ENCODE data around the gene FBXW7. TPM values are rescaled to one million over a fixed set of nuclear protein-coding genes. Genes with fewer than 3 reads are reported as not detected.

The FBXW7 gene
- total and polyA plus RNA-seq, 5 donors = 14.8 to 52.2 (median 47.3) TPM

DNA sequence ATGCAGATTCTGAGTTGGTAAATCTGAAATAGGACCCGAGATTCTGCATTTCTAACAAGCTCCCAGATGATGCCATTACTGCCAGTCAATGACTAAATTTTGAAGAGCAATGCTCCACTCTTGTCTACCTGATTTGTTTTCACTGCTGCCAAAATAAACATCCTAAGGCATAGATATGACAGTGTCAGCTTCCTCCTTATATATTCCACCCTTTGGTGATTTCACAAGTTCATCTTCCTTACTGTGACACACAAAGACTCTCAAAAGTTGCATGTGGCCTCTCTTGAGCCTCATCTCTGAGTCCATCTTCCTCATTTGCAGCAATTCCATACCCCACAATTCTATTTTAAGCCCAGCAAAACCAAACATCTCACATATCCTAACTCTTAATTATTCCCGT lies 110.9 kb downstream of the FBXW7 start:
- intact Hi-C loops (cut with DNase I) = no loop called here
- Histone ChIP-seq H3K9me3 (ENCODE audit: control insufficient read depth, low read length) (no peaks in the 10 kb centered on the region), H3K4me3 (ENCODE audit: low read length) (no peak overlapping the region)

DNA sequence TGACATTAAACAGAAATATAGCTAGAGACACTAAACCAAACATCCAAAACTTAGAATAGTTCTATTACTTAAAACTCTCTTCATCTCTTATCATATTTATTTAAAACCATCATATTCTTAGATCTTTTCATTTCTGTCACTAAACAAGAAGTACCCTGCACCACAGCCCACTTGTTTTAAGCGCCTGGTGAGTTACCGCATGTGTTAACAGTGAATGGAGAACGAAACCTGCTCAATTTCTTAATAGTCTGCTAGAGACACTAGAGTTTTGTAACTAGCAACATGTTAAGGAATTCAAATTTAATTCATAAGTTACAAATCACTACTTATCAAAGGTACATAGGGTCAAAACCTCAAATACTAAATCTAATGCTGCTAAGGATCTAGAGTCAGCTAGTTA lies 111.5 kb downstream of the FBXW7 start:
- 93% methylated on average over 3 of the region's 3 CpGs for WGBS
- no peak overlapping the region for H3K27ac ChIP-seq (ENCODE audit: low read length)
- no peak overlapping the region for H3K4me3 ChIP-seq (ENCODE audit: low read length)
- H3K9me3 ChIP-seq (ENCODE audit: control insufficient read depth, low read length) = no peaks in the 10 kb centered on the region
- intact Hi-C loops (cut with DNase I) = no loop called here
- H3K4me1 ChIP-seq (ENCODE audit: control insufficient read depth, insufficient read depth, low read length) = no peaks in the 10 kb centered on the region
- no peak for ATAC-seq
- no peaks in the 10 kb centered on the region for H3K27me3 ChIP-seq (ENCODE audit: control insufficient read depth, insufficient read depth)
- DNase-seq = no peak

More for the DNA sequence above, 110.9 kb downstream of the FBXW7 start:
- ATAC-seq = peak in 1 of 2 donors; percentile 34
- Histone ChIP-seq H3K27ac (ENCODE audit: low read length) (no peak overlapping the region), H3K4me1 (ENCODE audit: control insufficient read depth, insufficient read depth, low read length) (no peaks in the 10 kb centered on the region), H3K27me3 (ENCODE audit: control insufficient read depth, insufficient read depth) (no peaks in the 10 kb centered on the region)
- no peak for DNase-seq
- WGBS = 76% methylated on average over 2 of the region's 2 CpGs

DNA sequence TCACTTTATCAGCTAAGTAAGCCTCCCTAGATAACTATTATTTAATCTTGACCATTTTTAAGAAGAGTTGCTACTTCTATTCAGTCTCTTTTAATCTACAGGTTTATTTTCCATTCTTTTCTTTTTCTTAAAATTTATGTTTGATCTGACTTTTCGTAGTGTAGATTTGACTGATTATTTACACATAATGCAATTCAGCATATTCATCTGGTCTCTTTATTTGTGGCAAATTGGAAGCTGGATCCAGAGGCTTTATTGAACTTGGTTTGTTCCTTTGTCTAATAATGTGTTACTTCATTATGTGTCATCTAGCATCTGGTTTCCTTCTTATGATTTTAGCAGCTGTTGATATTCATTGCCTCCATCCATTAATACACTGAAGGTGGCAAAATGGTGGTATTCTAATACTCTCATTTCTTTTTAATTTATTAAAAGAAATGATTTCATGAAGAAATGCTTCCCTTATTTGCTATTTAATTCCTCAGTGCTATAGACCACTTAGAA lies 113.0 kb downstream of the FBXW7 start:
- Histone ChIP-seq H3K27ac (ENCODE audit: low read length) (no peak overlapping the region), H3K4me1 (ENCODE audit: control insufficient read depth, insufficient read depth, low read length) (no peaks in the 10 kb centered on the region), H3K27me3 (ENCODE audit: control insufficient read depth, insufficient read depth) (no peaks in the 10 kb centered on the region), H3K9me3 (ENCODE audit: control insufficient read depth, low read length) (no peaks in the 10 kb centered on the region), H3K4me3 (ENCODE audit: low read length) (no peak overlapping the region)
- intact Hi-C loops (cut with DNase I) = no loop called here
- no peak for DNase-seq
- WGBS = 97% methylated on average over 1 of the region's 1 CpG
- no peak for ATAC-seq

DNA sequence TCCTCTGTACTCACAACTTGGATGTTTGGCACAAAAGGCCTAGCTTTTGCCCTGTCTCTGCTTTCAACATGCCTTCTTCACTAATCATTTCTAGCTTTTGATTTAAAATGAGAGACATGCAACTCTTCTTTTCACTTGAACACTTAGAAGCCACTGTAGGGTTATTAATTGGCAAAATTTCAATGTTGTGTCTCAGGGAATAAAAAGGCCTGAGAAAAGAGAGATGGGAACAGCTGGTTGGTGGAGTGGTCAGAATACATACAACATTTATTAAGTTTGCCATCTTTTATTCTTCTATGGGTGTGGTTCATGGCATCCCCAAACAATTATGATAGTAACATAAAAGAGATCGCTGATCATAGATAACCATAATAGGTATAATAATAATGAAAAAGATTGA lies 114.3 kb downstream of the FBXW7 start:
- Histone ChIP-seq H3K27me3 (ENCODE audit: control insufficient read depth, insufficient read depth) (no peaks in the 10 kb centered on the region), H3K4me3 (ENCODE audit: low read length) (no peak overlapping the region), H3K27ac (ENCODE audit: low read length) (no peak overlapping the region), H3K9me3 (ENCODE audit: control insufficient read depth, low read length) (no peaks in the 10 kb centered on the region), H3K4me1 (ENCODE audit: control insufficient read depth, insufficient read depth, low read length) (no peaks in the 10 kb centered on the region)
- no peak for DNase-seq
- whole genome bisulfite sequencing = 93% methylated on average over 1 of the region's 1 CpG
- ATAC-seq = no peak
- intact Hi-C loops (cut with DNase I) = no loop called here

DNA sequence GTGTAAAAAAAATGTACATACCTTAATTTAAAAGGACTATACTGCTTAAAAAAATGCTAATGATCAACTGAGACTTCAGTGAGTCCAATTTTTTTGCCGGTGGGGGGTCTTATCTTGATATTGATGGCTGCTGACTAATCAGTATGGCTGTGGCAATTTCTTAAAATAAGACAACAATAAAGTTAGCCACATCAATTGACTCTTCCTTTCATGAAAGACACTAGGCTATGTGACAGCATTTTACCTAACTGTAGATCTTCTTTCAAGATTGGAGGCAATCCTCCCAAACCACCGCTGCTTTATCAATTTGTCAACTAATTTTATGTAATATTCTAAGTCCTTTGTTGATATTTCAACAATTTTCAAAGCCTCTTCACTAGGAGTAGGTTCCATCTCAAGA lies 116.1 kb downstream of the FBXW7 start:
- 90% methylated on average over 2 of the region's 2 CpGs for WGBS
- ATAC-seq (no peak), DNase-seq (no peak)
- H3K4me3 ChIP-seq (ENCODE audit: low read length) = no peak overlapping the region
- H3K27me3 ChIP-seq (ENCODE audit: control insufficient read depth, insufficient read depth) = no peaks in the 10 kb centered on the region
- H3K27ac ChIP-seq (ENCODE audit: low read length) = no peak overlapping the region
- no peaks in the 10 kb centered on the region for H3K4me1 ChIP-seq (ENCODE audit: control insufficient read depth, insufficient read depth, low read length)
- intact Hi-C loops (cut with DNase I) = no loop called here
- no peaks in the 10 kb centered on the region for H3K9me3 ChIP-seq (ENCODE audit: control insufficient read depth, low read length)

DNA sequence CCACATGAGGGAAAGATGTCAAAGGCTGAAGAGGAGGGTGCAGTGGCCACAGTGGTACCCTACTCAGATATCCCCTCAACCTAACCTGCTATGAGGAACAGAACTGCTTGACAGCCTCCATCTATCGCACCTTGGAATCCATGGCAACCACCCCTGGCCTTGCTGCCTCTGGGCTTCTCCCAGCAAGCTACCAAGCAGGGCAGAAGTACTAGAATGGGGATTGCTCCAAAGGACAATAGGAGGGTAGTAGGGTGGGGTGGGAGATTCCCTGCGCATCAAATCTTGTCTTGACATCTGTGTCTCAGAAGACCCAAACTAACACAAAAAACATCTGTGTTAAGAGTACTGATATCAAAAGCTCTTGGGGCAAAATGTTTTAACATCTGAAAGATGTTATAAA lies 118.2 kb downstream of the FBXW7 start:
- H3K27me3 ChIP-seq (ENCODE audit: control insufficient read depth, insufficient read depth) = no peaks in the 10 kb centered on the region
- ATAC-seq = no peak
- H3K4me1 ChIP-seq (ENCODE audit: control insufficient read depth, insufficient read depth, low read length) = no peaks in the 10 kb centered on the region
- intact Hi-C loops (cut with DNase I) = no loop called here
- 100% methylated on average over 2 of the region's 2 CpGs for WGBS
- H3K27ac ChIP-seq (ENCODE audit: low read length) = no peak overlapping the region
- no peak for DNase-seq
- H3K4me3 ChIP-seq (ENCODE audit: low read length) = no peak overlapping the region
- no peaks in the 10 kb centered on the region for H3K9me3 ChIP-seq (ENCODE audit: control insufficient read depth, low read length)

DNA sequence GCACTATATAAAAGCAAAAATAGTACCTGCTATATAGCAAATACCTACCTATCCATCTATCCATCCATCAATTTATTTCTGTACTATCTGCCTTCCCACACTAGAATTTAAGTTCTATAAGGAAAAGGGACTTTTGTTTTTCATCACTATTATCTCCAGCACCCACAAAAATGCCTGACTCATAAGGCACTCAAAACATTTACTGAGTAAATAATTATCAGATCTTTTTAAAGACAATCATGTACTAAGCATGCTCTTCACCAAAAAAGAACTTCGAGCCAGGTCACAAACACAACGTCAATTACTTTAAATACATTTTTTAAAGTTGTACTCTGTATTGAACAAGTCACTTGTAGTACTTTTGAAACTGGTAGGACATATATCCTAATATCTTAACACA lies 119.9 kb downstream of the FBXW7 start:
- no peak overlapping the region for H3K27ac ChIP-seq (ENCODE audit: low read length)
- no peaks in the 10 kb centered on the region for H3K9me3 ChIP-seq (ENCODE audit: control insufficient read depth, low read length)
- DNase-seq = no peak
- no peak for ATAC-seq
- intact Hi-C loops (cut with DNase I) = no loop called here
- WGBS = 88% methylated on average over 2 of the region's 2 CpGs
- no peaks in the 10 kb centered on the region for H3K27me3 ChIP-seq (ENCODE audit: control insufficient read depth, insufficient read depth)
- no peak overlapping the region for H3K4me3 ChIP-seq (ENCODE audit: low read length)
- H3K4me1 ChIP-seq (ENCODE audit: control insufficient read depth, insufficient read depth, low read length) = no peaks in the 10 kb centered on the region

DNA sequence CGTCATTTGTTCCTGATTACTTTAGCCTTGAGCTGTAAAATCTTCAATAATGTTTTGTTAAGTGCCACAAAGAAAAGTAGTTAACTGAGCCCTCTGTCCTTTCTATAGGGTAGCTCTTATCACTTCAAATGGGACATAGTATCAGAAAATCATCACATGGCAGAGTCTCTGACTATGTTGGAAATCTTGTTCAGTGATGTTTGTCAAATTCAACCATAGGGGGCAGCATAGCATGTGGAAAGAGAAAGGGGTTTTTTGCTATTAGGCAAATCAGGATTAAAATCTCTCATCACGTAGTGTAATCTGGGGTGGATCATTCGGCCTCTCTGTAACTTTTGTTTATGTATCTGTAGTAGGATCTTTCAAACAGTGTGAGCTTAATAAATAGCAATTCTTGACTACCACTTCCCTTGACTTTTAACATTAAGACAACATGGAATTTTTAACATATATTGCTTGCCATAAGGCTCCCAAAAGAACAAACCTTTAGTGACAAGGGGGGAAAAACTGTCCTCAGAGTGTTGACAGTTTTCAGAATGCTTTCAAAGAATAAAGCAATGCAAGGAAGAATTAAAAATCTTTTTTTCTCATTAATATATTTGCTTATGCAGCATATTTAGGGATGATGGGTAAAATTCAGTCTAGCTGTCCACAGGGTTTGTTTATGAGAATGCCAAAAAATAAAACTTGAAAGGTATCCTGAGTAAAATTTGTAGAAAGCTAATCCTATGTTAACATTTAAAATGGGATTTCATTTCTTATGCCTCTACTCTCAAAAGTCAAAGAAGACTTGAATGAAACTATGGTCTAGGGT lies 127.2 kb downstream of the FBXW7 start:
- H3K4me3 ChIP-seq (ENCODE audit: low read length) = no peak overlapping the region
- ATAC-seq (no peak), DNase-seq (no peak)
- no peaks in the 10 kb centered on the region for H3K27me3 ChIP-seq (ENCODE audit: control insufficient read depth, insufficient read depth)
- H3K27ac ChIP-seq (ENCODE audit: low read length) = no peak overlapping the region
- H3K9me3 ChIP-seq (ENCODE audit: control insufficient read depth, low read length) = no peaks in the 10 kb centered on the region
- WGBS = 75% methylated on average over 3 of the region's 3 CpGs
- no peaks in the 10 kb centered on the region for H3K4me1 ChIP-seq (ENCODE audit: control insufficient read depth, insufficient read depth, low read length)
- intact Hi-C loops (cut with DNase I) = no loop called here

DNA sequence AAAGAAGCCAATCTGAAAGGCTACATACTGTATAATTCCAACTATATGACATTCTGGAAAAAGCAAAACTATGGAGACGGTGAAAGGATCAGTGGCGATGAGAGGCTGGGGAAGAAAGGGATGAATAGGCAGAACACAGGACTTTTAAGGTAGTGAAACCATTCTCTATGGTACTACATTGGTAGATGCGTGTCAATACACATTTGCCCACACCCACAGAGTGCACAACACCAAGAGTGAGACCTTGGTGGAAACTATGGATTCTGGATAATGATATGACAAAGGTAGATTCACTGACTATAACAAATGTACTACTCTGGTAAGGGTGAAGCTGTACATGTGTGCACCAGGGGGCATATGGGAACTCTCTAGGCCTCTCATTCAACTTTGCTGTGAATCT lies 134.5 kb downstream of the FBXW7 start:
- intact Hi-C loops (cut with DNase I) = no loop called here
- H3K27me3 ChIP-seq (ENCODE audit: control insufficient read depth, insufficient read depth) = no peaks in the 10 kb centered on the region
- ATAC-seq (no peak), DNase-seq (no peak)
- WGBS = 96% methylated on average over 3 of the region's 3 CpGs
- no peaks in the 10 kb centered on the region for H3K9me3 ChIP-seq (ENCODE audit: control insufficient read depth, low read length)
- no peak overlapping the region for H3K27ac ChIP-seq (ENCODE audit: low read length)
- no peaks in the 10 kb centered on the region for H3K4me1 ChIP-seq (ENCODE audit: control insufficient read depth, insufficient read depth, low read length)
- no peak overlapping the region for H3K4me3 ChIP-seq (ENCODE audit: low read length)

DNA sequence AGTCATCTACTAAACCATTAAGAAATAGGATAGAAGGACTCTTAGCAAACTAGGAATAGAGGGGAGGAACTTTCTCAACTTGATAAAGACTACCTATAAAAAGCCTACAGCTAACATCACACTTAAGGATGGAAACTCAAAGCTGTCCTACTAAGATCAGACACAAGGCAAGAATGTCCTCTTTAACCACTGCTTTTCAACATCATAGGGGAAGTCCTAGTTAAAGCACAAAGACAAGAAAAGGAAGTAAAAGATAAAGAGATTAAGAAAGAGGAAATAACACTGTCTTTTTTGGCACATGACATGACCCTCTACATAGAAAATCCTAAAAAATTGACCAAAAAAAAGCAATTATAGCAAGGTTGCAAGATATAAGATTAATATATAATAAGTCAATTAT lies 136.6 kb downstream of the FBXW7 start:
- DNase-seq (no peak), ATAC-seq (no peak)
- Histone ChIP-seq H3K4me1 (ENCODE audit: control insufficient read depth, insufficient read depth, low read length) (no peaks in the 10 kb centered on the region), H3K9me3 (ENCODE audit: control insufficient read depth, low read length) (no peaks in the 10 kb centered on the region), H3K27me3 (ENCODE audit: control insufficient read depth, insufficient read depth) (no peaks in the 10 kb centered on the region), H3K27ac (ENCODE audit: low read length) (no peak overlapping the region), H3K4me3 (ENCODE audit: low read length) (no peak overlapping the region)
- intact Hi-C loops (cut with DNase I) = no loop called here

DNA sequence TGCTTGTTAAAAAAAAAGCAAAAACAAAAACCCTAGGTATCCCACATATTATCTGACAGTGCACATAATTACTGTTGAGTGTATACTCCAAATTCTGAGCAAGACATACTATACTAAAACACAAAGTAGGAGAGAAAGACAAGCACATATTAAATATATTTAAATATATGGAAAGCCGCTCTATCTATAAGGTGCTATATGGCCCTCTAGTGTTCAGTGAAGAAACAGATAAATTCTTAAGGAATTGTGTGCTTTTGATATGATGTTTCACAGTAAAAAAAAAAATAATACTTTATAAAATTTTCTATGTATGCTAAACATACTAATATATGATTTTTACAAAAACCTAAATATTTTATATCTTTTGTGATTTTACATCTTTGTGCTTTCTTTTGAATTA lies 137.8 kb downstream of the FBXW7 start:
- no peak for ATAC-seq
- intact Hi-C loops (cut with DNase I) = no loop called here
- Histone ChIP-seq H3K27ac (ENCODE audit: low read length) (no peak overlapping the region), H3K4me1 (ENCODE audit: control insufficient read depth, insufficient read depth, low read length) (no peaks in the 10 kb centered on the region), H3K9me3 (ENCODE audit: control insufficient read depth, low read length) (no peaks in the 10 kb centered on the region), H3K4me3 (ENCODE audit: low read length) (no peak overlapping the region), H3K27me3 (ENCODE audit: control insufficient read depth, insufficient read depth) (no peaks in the 10 kb centered on the region)
- DNase-seq = no peak
- 81% methylated on average over 1 of the region's 1 CpG for WGBS

DNA sequence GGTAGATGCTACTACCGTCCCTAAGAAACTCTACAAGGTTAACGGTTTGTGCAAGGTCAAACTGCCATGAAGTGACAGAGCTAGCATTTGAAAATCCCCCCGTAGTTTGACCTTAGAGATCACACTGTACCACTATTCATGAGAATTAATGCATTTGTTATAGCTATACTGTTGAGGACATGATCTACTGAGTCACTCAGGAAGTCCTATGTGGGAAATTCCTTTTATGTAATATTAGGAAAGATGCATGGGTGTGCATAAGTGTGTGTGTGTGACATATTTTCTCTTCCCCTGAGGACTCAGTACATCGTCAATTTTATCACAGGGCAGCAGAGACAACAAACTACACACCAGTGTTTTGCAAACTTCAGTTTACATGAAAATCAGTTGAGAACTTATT lies 141.1 kb downstream of the FBXW7 start:
- Histone ChIP-seq H3K27me3 (ENCODE audit: control insufficient read depth, insufficient read depth) (no peaks in the 10 kb centered on the region), H3K27ac (ENCODE audit: low read length) (no peak overlapping the region), H3K9me3 (ENCODE audit: control insufficient read depth, low read length) (no peaks in the 10 kb centered on the region), H3K4me1 (ENCODE audit: control insufficient read depth, insufficient read depth, low read length) (no peaks in the 10 kb centered on the region), H3K4me3 (ENCODE audit: low read length) (no peak overlapping the region)
- DNase-seq (no peak), ATAC-seq (no peak)
- WGBS = 87% methylated on average over 4 of the region's 4 CpGs
- intact Hi-C loops (cut with DNase I) = no loop called here
